A673 (cell line): ENCODE results near the gene ARHGEF7.

ENCODE experiments used
- EZH2 ChIP-seq: fragments of 200-600 bp; sonication (generic); IDR thresholded peaks from 2 replicates; pipeline ENCODE4 v1.6.1; 2017; ENCODE audit warnings: borderline replicate concordance, low read depth, mild to moderate bottlenecking, mixed read lengths, antibody characterized with exemption, low read length; ENCODE audit not compliant: poor library complexity, severe bottlenecking
- TF ChIP-seq, protein P1 (sequence below): fragments of 300-800, 200-600 bp; sonication (generic); conservative IDR thresholded peaks from 2 replicates; pipeline ENCODE4 v1.5.1; 2017; ENCODE audit warnings: low read depth, mild to moderate bottlenecking, antibody characterized with exemption, low read length, moderate library complexity, mixed read lengths

DNA sequence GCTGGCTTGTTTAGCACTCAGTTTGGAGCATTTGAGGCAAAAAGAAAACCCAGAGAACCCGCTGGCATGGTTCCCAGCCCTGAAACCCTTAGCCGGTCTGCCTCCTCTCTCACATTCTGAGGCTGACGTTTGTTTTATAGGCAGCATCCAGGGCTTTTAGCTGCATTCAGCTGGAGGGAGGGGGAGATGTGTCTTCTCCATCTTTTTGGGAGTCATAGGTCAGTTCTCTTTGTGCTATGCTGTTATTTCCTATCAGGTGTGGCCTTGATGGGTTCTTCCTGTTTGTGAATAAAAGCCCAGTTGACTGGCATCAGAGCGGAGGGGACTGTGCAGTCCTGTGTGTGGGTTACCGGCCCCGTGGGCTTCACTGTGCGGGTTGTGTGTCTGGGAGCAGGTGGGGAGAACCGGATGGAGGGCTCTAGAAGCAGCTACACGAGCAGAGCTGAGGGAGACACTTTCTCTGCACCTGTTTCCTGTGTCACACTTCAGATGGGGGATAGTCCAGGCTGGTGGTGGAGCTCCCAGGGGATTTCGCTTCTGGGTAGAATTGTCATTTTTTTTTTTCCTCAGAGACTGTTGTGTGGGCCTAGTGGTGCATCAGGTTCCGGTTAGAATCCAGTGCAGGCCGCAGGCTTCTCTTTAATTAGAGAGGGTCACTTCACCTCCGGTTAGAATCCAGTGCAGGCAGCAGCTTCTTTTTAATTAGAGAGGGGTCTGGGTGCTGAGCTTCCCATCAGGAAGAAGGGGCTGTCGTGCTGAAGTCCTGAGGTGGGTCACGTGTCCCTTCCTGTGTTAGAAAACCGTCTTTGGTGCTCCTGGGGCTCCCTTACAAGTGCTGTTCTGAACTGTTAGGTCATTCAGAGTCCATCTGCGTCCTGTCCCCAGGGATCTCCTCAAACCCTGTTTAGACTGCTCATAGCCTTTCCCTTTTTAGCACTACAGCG, 69.6 kb downstream of the ARHGEF7 start:
- TF ChIP-seq, protein P1, sequence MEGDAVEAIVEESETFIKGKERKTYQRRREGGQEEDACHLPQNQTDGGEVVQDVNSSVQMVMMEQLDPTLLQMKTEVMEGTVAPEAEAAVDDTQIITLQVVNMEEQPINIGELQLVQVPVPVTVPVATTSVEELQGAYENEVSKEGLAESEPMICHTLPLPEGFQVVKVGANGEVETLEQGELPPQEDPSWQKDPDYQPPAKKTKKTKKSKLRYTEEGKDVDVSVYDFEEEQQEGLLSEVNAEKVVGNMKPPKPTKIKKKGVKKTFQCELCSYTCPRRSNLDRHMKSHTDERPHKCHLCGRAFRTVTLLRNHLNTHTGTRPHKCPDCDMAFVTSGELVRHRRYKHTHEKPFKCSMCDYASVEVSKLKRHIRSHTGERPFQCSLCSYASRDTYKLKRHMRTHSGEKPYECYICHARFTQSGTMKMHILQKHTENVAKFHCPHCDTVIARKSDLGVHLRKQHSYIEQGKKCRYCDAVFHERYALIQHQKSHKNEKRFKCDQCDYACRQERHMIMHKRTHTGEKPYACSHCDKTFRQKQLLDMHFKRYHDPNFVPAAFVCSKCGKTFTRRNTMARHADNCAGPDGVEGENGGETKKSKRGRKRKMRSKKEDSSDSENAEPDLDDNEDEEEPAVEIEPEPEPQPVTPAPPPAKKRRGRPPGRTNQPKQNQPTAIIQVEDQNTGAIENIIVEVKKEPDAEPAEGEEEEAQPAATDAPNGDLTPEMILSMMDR, result no peak
- TF ChIP-seq EZH2, result no peak
